ENCODE results near the gene LRP6. TPM values are rescaled to one million over a fixed set of nuclear protein-coding genes. Genes with fewer than 3 reads are reported as not detected.
A peak's percentile ranks its signal among the peaks of the same experiment; 100 is the strongest.

The LRP6 gene
- total and polyA plus RNA-seq, 2 of the 13 experiments (the other 11 are each of a cell fraction or from before 2014, with no cell fraction given), result 33.8 to 42.0 TPM

GRCh38 chr12:12266873-12267741 is at the start of gene LRP6 (continued):
- TF ChIP-seq SIX1 (CRISPR knock-in tag; IDR thresholded peaks at IDR 0.05; ENCODE audit: borderline replicate concordance) (peak; percentile 53; the same call in 1 of the 2 replicates), ESRRA (CRISPR knock-in tag; IDR thresholded peaks at IDR 0.05; ENCODE audit: low read depth) (peak; percentile 86), ZBTB39 (CRISPR knock-in tag; IDR thresholded peaks at IDR 0.05) (peak; percentile 78; the same call in 1 of the 2 replicates), KLF6 (CRISPR knock-in tag; IDR thresholded peaks at IDR 0.05) (peak; percentile 89), MZF1 (CRISPR knock-in tag; IDR thresholded peaks at IDR 0.05; ENCODE audit: borderline replicate concordance) (no peak), TCF7L2 (IDR thresholded peaks at IDR 0.05; ENCODE audit: low read depth, low read length) (no peak), HMG20A (CRISPR knock-in tag; IDR thresholded peaks at IDR 0.05; ENCODE audit: borderline replicate concordance) (no peak), SP1 (IDR thresholded peaks at IDR 0.05) (peak; percentile 94), SP1 (CRISPR knock-in tag; IDR thresholded peaks at IDR 0.05) (peak; percentile 99), MIER2 (CRISPR knock-in tag; IDR thresholded peaks at IDR 0.05) (peak; percentile 58; the same call in 1 of the 2 replicates), CREB3 (CRISPR knock-in tag; IDR thresholded peaks at IDR 0.05) (no peak), ZNF558 (CRISPR knock-in tag; IDR thresholded peaks at IDR 0.05; ENCODE audit: borderline replicate concordance) (peak; percentile 98; the same call in 1 of the 2 replicates), ZNF770 (CRISPR knock-in tag; IDR thresholded peaks at IDR 0.05) (peak; percentile 86), ZNF878 (CRISPR knock-in tag; IDR thresholded peaks at IDR 0.05) (peak; percentile 91), FOXC1 (CRISPR knock-in tag; IDR thresholded peaks at IDR 0.05; ENCODE audit: borderline replicate concordance) (peak; percentile 98), SOX6 (IDR thresholded peaks at IDR 0.05) (no peak), SOX6 (CRISPR knock-in tag; IDR thresholded peaks at IDR 0.05) (peak; percentile 83), NCOR1 (IDR thresholded peaks at IDR 0.05; ENCODE audit: borderline replicate concordance, low read length) (no peak; the same call in 1 of the 2 replicates), ZFP90 (CRISPR knock-in tag; IDR thresholded peaks at IDR 0.05; ENCODE audit: borderline replicate concordance) (no peak; the same call in 1 of the 2 replicates), ZNF691 (CRISPR knock-in tag; IDR thresholded peaks at IDR 0.05; ENCODE audit: borderline replicate concordance, low read depth) (peak; percentile 85; the same call in 1 of the 2 replicates), FOXJ3 (CRISPR knock-in tag; IDR thresholded peaks at IDR 0.05; ENCODE audit: borderline replicate concordance) (peak; percentile 64), CERS6 (CRISPR knock-in tag; IDR thresholded peaks at IDR 0.05) (no peak), SALL2 (CRISPR knock-in tag; IDR thresholded peaks at IDR 0.05) (peak; percentile 97)

Measured in HepG2 (cell line).